PFSK-1 (cell line): Measurements from ENCODE around the gene LINGO1.

ENCODE experiments used
- POLR2AphosphoS5 ChIP-seq: IDR thresholded peaks from 2 replicates; pipeline ENCODE4 v1.6.1; 2012; ENCODE audit warnings: low read depth, mild to moderate bottlenecking, control low read depth, low read length, moderate library complexity
- TAF1 ChIP-seq: IDR thresholded peaks from 2 replicates; pipeline ENCODE4 v1.6.1; 2012; ENCODE audit warnings: low read length, control low read depth, borderline replicate concordance; ENCODE audit not compliant: insufficient read depth

DNA sequence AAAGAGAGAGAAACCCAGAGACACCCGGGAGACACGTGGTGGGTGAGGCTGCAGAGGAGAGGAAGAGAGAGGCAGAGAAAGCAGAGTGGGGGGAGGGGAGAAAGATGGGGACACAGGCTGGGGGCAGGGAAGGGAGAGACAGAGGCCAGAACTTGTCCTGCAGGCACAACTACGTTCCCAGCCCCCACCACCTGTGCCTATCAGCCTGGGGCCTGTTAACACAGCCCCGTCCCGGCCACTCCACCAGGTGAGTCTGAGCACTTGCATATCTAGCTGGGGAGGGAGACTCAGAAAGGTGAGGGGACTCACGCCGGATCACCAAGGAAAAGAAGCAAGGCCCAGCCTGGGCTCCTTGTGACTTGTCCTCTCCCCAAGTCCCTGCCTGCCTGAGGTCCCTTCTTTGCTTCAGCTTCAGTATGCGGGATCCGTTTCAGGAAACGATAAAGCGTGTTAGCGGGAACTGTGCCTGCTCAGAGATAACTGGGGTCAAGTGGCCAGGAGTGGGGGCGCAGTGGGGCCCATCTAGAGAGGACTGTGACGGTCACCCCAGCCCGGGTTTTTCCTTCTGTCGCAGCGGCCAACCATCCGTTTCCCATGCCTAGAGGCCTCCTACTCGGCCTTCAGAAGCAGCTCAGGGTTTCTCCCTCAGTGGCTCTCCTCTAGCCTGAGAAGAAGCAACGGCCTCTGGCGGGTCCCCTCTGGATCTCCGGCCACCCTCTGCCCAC is 10.3 kb downstream of the LINGO1 start:
- TF ChIP-seq TAF1 (no peak), POLR2AphosphoS5 (no peak)
